T-helper 1 cell treated with Interleukin-12 subunit alpha and Interleukin-12 subunit beta and Interleukin-4 antibody, amounts not matched to agents 30 μg/mL and 1 μg/mL, for 36 hours (primary cell): ENCODE measurements around the gene EID2B.

ENCODE experiments used
- H3K27ac Mint-ChIP-seq: one replicate; pipeline ENCODE4 v1.8.0; 2021; ENCODE audit warnings: mild to moderate bottlenecking, mixed read lengths
- H3K27me3 Mint-ChIP-seq: one replicate; pipeline ENCODE4 v1.8.0; 2021; ENCODE audit warnings: low read depth, mixed read lengths
- H3K36me3 Mint-ChIP-seq: one replicate; pipeline ENCODE4 v1.8.0; 2021; ENCODE audit warnings: low read depth, mixed read lengths
- H3K4me1 Mint-ChIP-seq: one replicate; pipeline ENCODE4 v1.8.0; 2021; ENCODE audit warnings: low read depth, mixed read lengths
- H3K4me3 Mint-ChIP-seq: one replicate; pipeline ENCODE4 v1.8.0; 2021; ENCODE audit warnings: mild to moderate bottlenecking, moderate library complexity, mixed read lengths
- H3K9me3 Mint-ChIP-seq: one replicate; pipeline ENCODE4 v1.8.0; 2021; ENCODE audit warnings: mixed read lengths

The EID2B gene

GRCh38 chr19:39498798-39499642, 33.6 kb downstream of the EID2B start, which contains the start of gene DLL3:
Gene DLL3, plus strand, starts transcription at chr19:39498947. Its CDS starts 28 bp downstream, at chr19:39498975.
- Mint-ChIP-seq H3K9me3 (no peaks in the 10 kb centered on the region), H3K27me3 (peaks cover 67% of the 10 kb centered on the region), H3K4me3 (peak within 1 kb of the TSS; percentile 25), H3K27ac (no peak within 1 kb of the TSS), H3K36me3 (peaks cover 5% of the 10 kb centered on the region), H3K4me1 (peaks cover 20% of the 10 kb centered on the region)

- H3K4me1 Mint-ChIP-seq: peaks cover 15% of the 10 kb centered on the region
- H3K9me3 Mint-ChIP-seq: no peaks in the 10 kb centered on the region
- H3K4me3 Mint-ChIP-seq: peak overlapping the region; percentile 25
- H3K27me3 Mint-ChIP-seq: peaks cover 58% of the 10 kb centered on the region
- H3K36me3 Mint-ChIP-seq: peaks cover 5% of the 10 kb centered on the region
- no peak overlapping the region for H3K27ac Mint-ChIP-seq
Measured at GRCh38 chr19:39497996-39498797, 34.5 kb downstream of the EID2B start.

DNA sequence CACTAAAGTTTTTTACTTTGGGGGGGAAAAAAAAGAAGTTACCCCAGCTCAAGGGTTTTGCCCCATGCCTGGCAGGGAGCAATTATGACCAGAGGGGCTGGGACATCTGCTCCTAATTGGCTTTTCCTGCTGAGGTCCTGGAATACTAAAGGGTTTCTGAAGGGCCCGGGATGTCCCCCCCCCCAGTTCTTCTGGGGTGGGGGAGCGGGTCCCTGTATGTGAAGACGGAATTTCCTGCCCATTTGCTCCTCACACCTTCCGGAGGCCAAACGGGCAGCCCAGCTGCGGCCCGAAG, 35.0 kb downstream of the EID2B start:
- Mint-ChIP-seq H3K27me3 (peaks cover 56% of the 10 kb centered on the region), H3K9me3 (no peaks in the 10 kb centered on the region)

GRCh38 chr19:39496063-39496462, 36.6 kb downstream of the EID2B start:
- H3K4me1 Mint-ChIP-seq: peaks cover 13% of the 10 kb centered on the region
- H3K27ac Mint-ChIP-seq: no peak overlapping the region
- peaks cover 6% of the 10 kb centered on the region for H3K36me3 Mint-ChIP-seq
- peaks cover 49% of the 10 kb centered on the region for H3K27me3 Mint-ChIP-seq
- H3K4me3 Mint-ChIP-seq: no peak overlapping the region
- H3K9me3 Mint-ChIP-seq: no peaks in the 10 kb centered on the region

More for the DNA sequence above, 35.0 kb downstream of the EID2B start:
- Mint-ChIP-seq H3K4me3 (no peak overlapping the region), H3K36me3 (peaks cover 6% of the 10 kb centered on the region), H3K27ac (no peak overlapping the region), H3K4me1 (peaks cover 13% of the 10 kb centered on the region)

- Mint-ChIP-seq H3K27me3 (peaks cover 36% of the 10 kb centered on the region), H3K4me3 (no peak overlapping the region), H3K27ac (no peak overlapping the region), H3K4me1 (peaks cover 10% of the 10 kb centered on the region), H3K9me3 (no peaks in the 10 kb centered on the region), H3K36me3 (peaks cover 11% of the 10 kb centered on the region)
Measured at GRCh38 chr19:39494661-39495060, 38.0 kb downstream of the EID2B start.

DNA sequence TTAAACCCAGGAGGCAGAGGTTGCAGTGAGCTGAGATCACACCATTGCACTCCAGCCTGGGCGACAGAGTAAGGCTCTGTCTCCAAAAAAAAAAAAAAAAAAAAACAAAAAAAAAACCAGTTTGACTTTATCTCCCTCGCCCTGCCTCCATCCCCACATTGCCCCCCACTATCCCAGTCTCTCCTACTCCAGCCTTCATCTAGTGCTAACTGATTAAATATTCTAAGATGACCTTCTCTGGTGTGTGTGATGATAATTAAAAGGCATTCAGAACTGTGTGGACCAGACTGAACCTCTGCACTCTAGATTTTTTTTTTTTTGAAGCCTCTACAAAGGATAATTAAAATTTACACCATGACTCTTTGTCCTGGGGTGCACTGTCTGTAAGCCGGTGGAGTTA, 39.9 kb downstream of the EID2B start:
- Mint-ChIP-seq H3K27ac (no peak overlapping the region), H3K9me3 (no peaks in the 10 kb centered on the region), H3K4me3 (no peak overlapping the region), H3K4me1 (no peaks in the 10 kb centered on the region), H3K36me3 (peaks cover 14% of the 10 kb centered on the region), H3K27me3 (peaks cover 20% of the 10 kb centered on the region)

DNA sequence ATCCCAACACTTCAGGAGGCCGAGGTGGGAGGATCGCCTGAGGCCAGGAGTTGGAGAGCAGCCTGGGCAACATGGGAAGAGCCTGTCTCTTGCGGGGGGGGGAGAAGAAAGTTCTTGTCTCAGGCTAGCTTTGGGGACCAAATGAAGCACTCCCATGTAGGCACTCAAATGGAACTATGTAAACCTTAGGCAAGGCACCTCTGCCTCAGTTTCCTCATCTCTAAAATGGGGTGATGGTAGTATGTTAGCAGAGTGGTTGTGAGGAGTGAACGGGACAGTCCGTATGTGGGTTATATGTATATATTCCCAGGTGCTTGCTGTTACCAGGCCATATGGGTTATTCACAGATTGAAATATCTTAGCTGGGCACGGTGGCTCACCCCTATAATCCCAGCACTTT, 40.4 kb downstream of the EID2B start:
- Mint-ChIP-seq H3K4me1 (no peaks in the 10 kb centered on the region), H3K27ac (no peak overlapping the region), H3K9me3 (no peaks in the 10 kb centered on the region), H3K36me3 (peaks cover 14% of the 10 kb centered on the region), H3K27me3 (peaks cover 14% of the 10 kb centered on the region), H3K4me3 (no peak overlapping the region)

DNA sequence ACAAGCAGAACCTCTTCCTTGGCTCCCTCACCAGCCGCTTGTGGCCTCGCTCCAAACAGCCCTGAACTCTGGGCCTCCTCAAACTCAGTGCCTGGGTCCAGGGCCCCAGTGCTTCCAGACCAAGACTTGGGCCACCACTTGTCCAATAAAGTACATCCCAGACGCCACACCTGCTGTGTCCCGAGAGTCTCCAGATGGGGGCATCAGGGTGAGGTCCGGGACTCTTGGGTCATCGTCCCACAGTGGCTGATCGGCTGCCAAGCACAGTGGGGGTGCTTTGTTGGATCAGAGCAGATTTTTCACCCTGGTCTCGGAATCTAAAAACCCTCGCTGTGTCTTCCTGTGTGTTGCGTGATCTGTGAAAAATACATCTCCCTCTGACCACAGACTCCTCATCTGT, 42.9 kb downstream of the EID2B start:
- no peaks in the 10 kb centered on the region for H3K27me3 Mint-ChIP-seq
- H3K36me3 Mint-ChIP-seq: peaks cover 22% of the 10 kb centered on the region
- H3K27ac Mint-ChIP-seq: no peak overlapping the region
- peaks cover 3% of the 10 kb centered on the region for H3K4me1 Mint-ChIP-seq
- H3K4me3 Mint-ChIP-seq: no peak overlapping the region
- no peaks in the 10 kb centered on the region for H3K9me3 Mint-ChIP-seq

DNA sequence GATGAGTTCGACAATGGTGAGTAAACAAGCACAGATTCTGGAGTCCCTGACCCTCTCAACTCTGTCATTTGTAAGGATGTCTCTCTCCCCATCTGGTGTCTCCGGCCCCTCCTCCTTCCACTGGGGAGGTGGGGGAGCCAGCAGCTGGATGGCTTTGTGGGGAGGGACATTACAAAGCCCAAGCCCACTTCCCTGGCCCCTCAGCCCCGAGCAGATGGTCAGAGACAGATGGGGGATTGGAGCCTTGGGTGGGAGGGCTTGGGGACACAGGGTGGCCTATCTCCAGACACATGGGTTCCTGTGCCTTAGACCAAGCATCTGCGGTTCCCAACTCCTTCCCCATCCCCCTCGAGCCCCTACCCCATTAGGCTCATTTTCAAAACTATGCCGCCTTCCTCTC, 49.5 kb downstream of the EID2B start:
- peaks cover 11% of the 10 kb centered on the region for H3K36me3 Mint-ChIP-seq
- no peaks in the 10 kb centered on the region for H3K27me3 Mint-ChIP-seq
- no peak overlapping the region for H3K27ac Mint-ChIP-seq
- peaks cover 22% of the 10 kb centered on the region for H3K4me1 Mint-ChIP-seq
- H3K4me3 Mint-ChIP-seq: no peak overlapping the region
- H3K9me3 Mint-ChIP-seq: no peaks in the 10 kb centered on the region

DNA sequence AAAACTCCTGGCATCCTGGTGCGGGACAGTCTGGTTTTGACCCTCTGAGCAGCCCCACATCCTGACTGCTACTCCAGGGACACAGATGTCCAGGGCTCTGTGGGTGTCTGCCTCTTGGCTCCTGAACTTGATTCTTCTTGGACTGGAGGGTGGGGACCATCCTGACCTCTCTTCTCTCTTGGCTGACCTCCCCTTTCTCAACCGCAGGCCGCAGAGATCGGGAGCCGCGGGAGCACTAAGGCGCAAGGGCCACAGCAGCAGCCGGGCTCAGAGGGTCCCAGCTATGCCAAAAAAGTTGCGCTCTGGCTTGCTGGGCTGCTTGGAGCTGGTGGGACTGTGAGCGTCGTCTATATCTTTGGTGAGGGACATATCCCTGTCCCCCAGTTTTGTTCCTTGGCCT, 51.0 kb downstream of the EID2B start:
- peak overlapping the region; percentile 90 for H3K4me3 Mint-ChIP-seq
- H3K36me3 Mint-ChIP-seq: peaks cover 10% of the 10 kb centered on the region

GRCh38 chr19:39481229-39481545, 51.5 kb downstream of the EID2B start:
- Mint-ChIP-seq H3K27me3 (no peaks in the 10 kb centered on the region), H3K27ac (peak overlapping the region; percentile 79), H3K4me3 (peak overlapping the region; percentile 90), H3K36me3 (peaks cover 9% of the 10 kb centered on the region), H3K4me1 (peaks cover 19% of the 10 kb centered on the region), H3K9me3 (no peaks in the 10 kb centered on the region)

More for the DNA sequence above, 51.0 kb downstream of the EID2B start:
- H3K27ac Mint-ChIP-seq: peak overlapping the region; percentile 79
- H3K9me3 Mint-ChIP-seq: no peaks in the 10 kb centered on the region
- no peaks in the 10 kb centered on the region for H3K27me3 Mint-ChIP-seq
- H3K4me1 Mint-ChIP-seq: peaks cover 20% of the 10 kb centered on the region
